HCT116 (cell line): Measurements from ENCODE around the gene TJAP1. TPM values are rescaled to one million over a fixed set of nuclear protein-coding genes. Genes with fewer than 3 reads are reported as not detected.

Experiments used
- ATAC-seq: fragments of 200-7000 bp; cut with Tn5 transposase; 2 replicates; pipeline ENCODE4 v1.9.1; 2020; ENCODE audit warnings: mild to moderate bottlenecking, moderate library complexity
- BruUV-seq: library from RNA; stranded (reverse); fragments of 400-500 nt; replicated peaks from 2 replicates; lab custom pipeline; 2021; lab: Mats Ljungman, UMichigan
- CTCF ChIA-PET: fragments of 300-600 bp; sonication (Branson Sonifier 250); formaldehyde crosslinking; loops from one replicate; lab custom pipeline; 2021; ENCODE audit warnings: antibody characterized with exemption; lab: Charles Lee
- POLR2A ChIA-PET: fragments of 300-600, 350-600 bp; sonication (Branson Sonifier 250); formaldehyde crosslinking; loops from one replicate; lab custom pipeline; 2021; ENCODE audit warnings: antibody characterized with exemption; lab: Charles Lee
- RAD21 ChIA-PET, 2 experiments: fragments of 300-600 bp; sonication (Branson Sonifier 250); formaldehyde crosslinking; loops; one replicate each; lab custom pipeline; 2023; ENCODE audit warnings: low total read pairs in 2 of 2; ENCODE audit not compliant: uncharacterized antibody in 2 of 2, unreplicated experiment in 2 of 2, low non-redundant PET in 1 of 2; lab: Charles Lee
- DNase-seq: peaks from one replicate; pipeline ENCODE4 v3.0.0-alpha.2; 2010; ENCODE audit warnings: low read depth, low spot score
- H2AFZ ChIP-seq: fragments of 200-600 bp; shearing (Covaris generic), sonication (generic); 2 replicates; pipeline ENCODE4 v1.6.1; 2017; ENCODE audit warnings: low read depth, mixed run types, mixed read lengths, antibody characterized with exemption, low read length; ENCODE audit not compliant: poor library complexity, severe bottlenecking
- H3K27ac ChIP-seq: 2 replicates; pipeline ENCODE4 v1.5.1; 2012; ENCODE audit warnings: low read depth, low read length
- H3K27me3 ChIP-seq: fragments of 200-600 bp; sonication (generic); 2 replicates; pipeline ENCODE4 v1.6.1; 2016; ENCODE audit warnings: mixed run types, low read length, mixed read lengths; ENCODE audit not compliant: insufficient read depth
- H3K36me3 ChIP-seq, 2 experiments: fragments of 200-500 bp in 1 of 2; fragments of 200-600 bp in 1 of 2; sonication (Bioruptor generic) in 1 of 2; sonication (generic) in 1 of 2; 2 replicates each; pipeline versions ENCODE4 v1.5.1 to v1.6.1; 2014 to 2016; ENCODE audit warnings: low read length in 2 of 2, inconsistent platforms in 1 of 2, mixed read lengths in 1 of 2, mixed run types in 1 of 2; ENCODE audit not compliant: insufficient read depth in 2 of 2, control insufficient read depth in 1 of 2
- H3K4me1 ChIP-seq, 2 experiments: fragments of 200-600 bp in 1 of 2; sonication (generic) in 1 of 2; 2 replicates each; pipeline versions ENCODE4 v1.5.1 to v1.6.1; 2012 to 2017; ENCODE audit warnings: low read length in 2 of 2, inconsistent platforms in 1 of 2, mild to moderate bottlenecking in 1 of 2, mixed read lengths in 1 of 2, mixed run types in 1 of 2, moderate library complexity in 1 of 2; ENCODE audit not compliant: insufficient read depth in 2 of 2, control insufficient read depth in 1 of 2
- H3K4me2 ChIP-seq: fragments of 200-600 bp; sonication (generic); 2 replicates; pipeline ENCODE4 v1.6.1; 2017; ENCODE audit warnings: mixed run types, low read length, mixed read lengths
- H3K4me3 ChIP-seq, 2 experiments: fragments of 200-600 bp in 1 of 2; sonication (generic) in 1 of 2; replicated peaks in 1 of 2; 2 replicates each; pipeline ENCODE4 v1.5.1; 2011 to 2016; ENCODE audit warnings: low read length in 2 of 2, control low read depth in 1 of 2, low read depth in 1 of 2, mild to moderate bottlenecking in 1 of 2, mixed read lengths in 1 of 2, mixed run types in 1 of 2
- H3K79me2 ChIP-seq: fragments of 200-600 bp; sonication (generic); 2 replicates; pipeline ENCODE4 v1.6.1; 2017; ENCODE audit warnings: mild to moderate bottlenecking, mixed run types, low read length, moderate library complexity, mixed read lengths; ENCODE audit not compliant: insufficient read depth
- H3K9ac ChIP-seq: fragments of 200-600 bp; sonication (generic); 2 replicates; pipeline ENCODE4 v1.6.1; 2016; ENCODE audit warnings: low read length, mixed read lengths
- H3K9me2 ChIP-seq: fragments of 200-600 bp; sonication (generic), shearing (Covaris generic); 2 replicates; pipeline ENCODE4 v1.6.1; 2017; ENCODE audit warnings: mixed run types, mild to moderate bottlenecking, moderate library complexity; ENCODE audit not compliant: insufficient read depth
- H3K9me3 ChIP-seq, 2 experiments: fragments of 200-500 bp in 1 of 2; fragments of 200-600 bp in 1 of 2; sonication (Bioruptor generic) in 1 of 2; sonication (generic) in 1 of 2; 2 replicates each; pipeline ENCODE4 v1.6.1; 2014 to 2017; ENCODE audit warnings: low read length in 2 of 2, mixed read lengths in 2 of 2, inconsistent platforms in 1 of 2, low read depth in 1 of 2, mild to moderate bottlenecking in 1 of 2, mixed run types in 1 of 2, moderate library complexity in 1 of 2; ENCODE audit not compliant: control insufficient read depth in 1 of 2, insufficient read depth in 1 of 2
- H4K20me1 ChIP-seq: fragments of 200-600 bp; sonication (generic), shearing (Covaris generic); 2 replicates; pipeline ENCODE4 v1.6.1; 2017; ENCODE audit warnings: mixed run types, mild to moderate bottlenecking, moderate library complexity; ENCODE audit not compliant: insufficient read depth
- ATF3 ChIP-seq: IDR thresholded peaks from 2 replicates; pipeline ENCODE4 v1.6.1; 2012
- CEBPB ChIP-seq: IDR thresholded peaks from 2 replicates; pipeline ENCODE4 v1.6.1; 2012; ENCODE audit warnings: low read depth
- CTCF ChIP-seq, 3 experiments: fragments of 200-600 bp in 1 of 3; sonication (generic) in 1 of 3; IDR thresholded peaks in 2 of 3; conservative IDR thresholded peaks in 1 of 3; 2 replicates each; pipeline ENCODE4 v1.5.1; 2012 to 2017; ENCODE audit warnings: low read depth in 2 of 3, low read length in 2 of 3, antibody characterized with exemption in 1 of 3, borderline replicate concordance in 1 of 3, control low read depth in 1 of 3, mild to moderate bottlenecking in 1 of 3, mixed read lengths in 1 of 3, mixed run types in 1 of 3, moderate library complexity in 1 of 3; ENCODE audit not compliant: insufficient read depth in 1 of 3
- EGR1 ChIP-seq: IDR thresholded peaks from 2 replicates; pipeline ENCODE4 v1.6.1; 2012; ENCODE audit warnings: low read depth
- EZH2phosphoT487 ChIP-seq: fragments of 200-600 bp; IDR thresholded peaks from 2 replicates; pipeline ENCODE4 v1.6.1; 2018; ENCODE audit warnings: antibody characterized with exemption, borderline replicate concordance
- FOSL1 ChIP-seq: IDR thresholded peaks from 2 replicates; pipeline ENCODE4 v1.6.1; 2012; ENCODE audit warnings: low read depth
- MAX ChIP-seq: IDR thresholded peaks from 2 replicates; pipeline ENCODE4 v1.6.1; 2012
- POLR2A ChIP-seq: IDR thresholded peaks from 2 replicates; pipeline ENCODE4 v1.7.0; 2011; ENCODE audit warnings: borderline replicate concordance; ENCODE audit not compliant: insufficient read depth, insufficient read length; ENCODE audit errors: extremely low read depth
- POLR2AphosphoS5 ChIP-seq: IDR thresholded peaks from 2 replicates; pipeline ENCODE4 v1.6.1; 2011; ENCODE audit warnings: mild to moderate bottlenecking, low read depth, low read length, moderate library complexity
- RAD21 ChIP-seq: IDR thresholded peaks from 2 replicates; pipeline ENCODE4 v1.6.1; 2012; ENCODE audit warnings: low read depth, mild to moderate bottlenecking
- SIN3A ChIP-seq: IDR thresholded peaks from 2 replicates; pipeline ENCODE4 v1.6.1; 2012; ENCODE audit warnings: low read depth
- ZBTB33 ChIP-seq: IDR thresholded peaks from 2 replicates; pipeline ENCODE4 v1.6.1; 2011; ENCODE audit warnings: mild to moderate bottlenecking, low read length, moderate library complexity; ENCODE audit not compliant: insufficient replicate concordance; ENCODE audit errors: extremely low read depth
- ZFX ChIP-seq: fragments of 450-650 bp; IDR thresholded peaks from 2 replicates; pipeline ENCODE4 v1.6.1; 2017
- ZNF274 ChIP-seq: fragments of 200-500 bp; sonication (Bioruptor generic); IDR thresholded peaks from 2 replicates; pipeline ENCODE4 v1.6.1; 2014; ENCODE audit warnings: mild to moderate bottlenecking, low read depth, low read length, inconsistent platforms
- intact Hi-C: fragments of 100-400 bp; cut with micrococcal nuclease; formaldehyde crosslinking; loops from 2 replicates; pipeline ENCODE4 v1.10.0; 2022
- total RNA-seq: library from RNA; stranded (reverse); gene quantifications from one replicate; pipeline ENCODE4 v1.2.1, GENCODE V29; 2021; ENCODE audit not compliant: unreplicated experiment

Gene TJAP1
- total RNA-seq, 1 experiment from 2014 or later: 45.2 TPM

- H4K20me1 ChIP-seq: no peaks in the 10 kb centered on the region
- peak overlapping the region; percentile 22 for H2AFZ ChIP-seq
- H3K36me3 ChIP-seq: no peaks in the 10 kb centered on the region
- H3K27ac ChIP-seq: no peak overlapping the region
- H3K9me3 ChIP-seq: no peaks in the 10 kb centered on the region
- CTCF ChIA-PET: interaction anchor here (1.1 kb wide), 1 partner anchor 14 kb away, joined by 3 read pairs; no protein-coding TSS in a partner anchor
- no peak overlapping the region for H3K4me3 ChIP-seq
- no peaks in the 10 kb centered on the region for H3K79me2 ChIP-seq
- RAD21 ChIA-PET: no interaction called here
- ATAC-seq (no peak), DNase-seq (no peak)
- H3K27me3 ChIP-seq: no peaks in the 10 kb centered on the region
- no peak overlapping the region for H3K9ac ChIP-seq
- no peaks in the 10 kb centered on the region for H3K9me2 ChIP-seq
- POLR2A ChIA-PET: interaction anchor here (0.7 kb wide), 1 partner anchor 300 kb away, joined by 8 read pairs; no protein-coding TSS in a partner anchor
- intact Hi-C loops: no loop called here
- TF ChIP-seq SIN3A (no peak), ZBTB33 (no peak), RAD21 (no peak), ZFX (no peak), ZNF274 (no peak), EGR1 (no peak), POLR2A (no peak), MAX (no peak), FOSL1 (no peak), ATF3 (no peak), CTCF (IDR thresholded peaks at IDR 0.05 in 2 of 3, conservative IDR thresholded peaks at IDR 0.05 in 1 of 3; ENCODE audit: borderline replicate concordance in 1 of 3, insufficient read depth in 1 of 3, low read depth in 2 of 3, low read length in 2 of 3) (no peak), EZH2phosphoT487 (no peak), POLR2AphosphoS5 (no peak), CEBPB (no peak)
- TF ChIP-seq, all 23 proteins: peak for 0
- Histone ChIP-seq H3K4me1 (peaks cover 18 to 21% of the 10 kb centered on the region in 2 experiments), H3K4me2 (peak overlapping the region; percentile 36; the same call in 1 of the 2 replicates)
- BruUV-seq: no TSS peak
Measured at GRCh38 chr6:43471399-43471798, 6.0 kb upstream of the TJAP1 start.
